ENCODE measurements around the gene RPL36.

The RPL36 gene

GRCh38 chr19:5671600-5671999, 18.5 kb upstream of the RPL36 start:
- no peak for DNase-seq (ENCODE audit: extremely low spot score)
- POLR2A ChIA-PET = no interaction called here
- TF ChIP-seq FOXM1 (IDR thresholded peaks at IDR 0.05; ENCODE audit: borderline replicate concordance) = no peak
- no peak for TF ChIP-seq FOXA1 (IDR thresholded peaks at IDR 0.05)
- no peak for TF ChIP-seq TARDBP (IDR thresholded peaks at IDR 0.05)
- TF ChIP-seq ZNF384 (IDR thresholded peaks at IDR 0.05) = no peak
- TF ChIP-seq CTBP1 (IDR thresholded peaks at IDR 0.05; ENCODE audit: borderline replicate concordance) = no peak
- no peak for TF ChIP-seq ARNT (IDR thresholded peaks at IDR 0.05)
- TF ChIP-seq ELF4 (IDR thresholded peaks at IDR 0.05) = no peak
- no peak for TF ChIP-seq NFRKB (IDR thresholded peaks at IDR 0.05)
- no peak for TF ChIP-seq LEF1 (IDR thresholded peaks at IDR 0.05; ENCODE audit: borderline replicate concordance)
- TF ChIP-seq, protein P1, sequence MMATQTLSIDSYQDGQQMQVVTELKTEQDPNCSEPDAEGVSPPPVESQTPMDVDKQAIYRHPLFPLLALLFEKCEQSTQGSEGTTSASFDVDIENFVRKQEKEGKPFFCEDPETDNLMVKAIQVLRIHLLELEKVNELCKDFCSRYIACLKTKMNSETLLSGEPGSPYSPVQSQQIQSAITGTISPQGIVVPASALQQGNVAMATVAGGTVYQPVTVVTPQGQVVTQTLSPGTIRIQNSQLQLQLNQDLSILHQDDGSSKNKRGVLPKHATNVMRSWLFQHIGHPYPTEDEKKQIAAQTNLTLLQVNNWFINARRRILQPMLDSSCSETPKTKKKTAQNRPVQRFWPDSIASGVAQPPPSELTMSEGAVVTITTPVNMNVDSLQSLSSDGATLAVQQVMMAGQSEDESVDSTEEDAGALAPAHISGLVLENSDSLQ (IDR thresholded peaks at IDR 0.05) = no peak
- TF ChIP-seq SP1 (IDR thresholded peaks at IDR 0.05) = no peak
- no peak for TF ChIP-seq FOXK2 (IDR thresholded peaks at IDR 0.05)
- TF ChIP-seq L3MBTL2 (conservative IDR thresholded peaks at IDR 0.05) = no peak
- no peak for TF ChIP-seq BHLHE40 (IDR thresholded peaks at IDR 0.05; ENCODE audit: borderline replicate concordance)
- no peak for TF ChIP-seq HDGF (IDR thresholded peaks at IDR 0.05; ENCODE audit: borderline replicate concordance)
- no peak for TF ChIP-seq SUZ12 (IDR thresholded peaks at IDR 0.05)
- CTCF ChIA-PET = interaction anchor here (1.1 kb wide), 1 partner anchor 18 kb away, joined by 4 read pairs; the partner anchor contains the start of gene RPL36

DNA sequence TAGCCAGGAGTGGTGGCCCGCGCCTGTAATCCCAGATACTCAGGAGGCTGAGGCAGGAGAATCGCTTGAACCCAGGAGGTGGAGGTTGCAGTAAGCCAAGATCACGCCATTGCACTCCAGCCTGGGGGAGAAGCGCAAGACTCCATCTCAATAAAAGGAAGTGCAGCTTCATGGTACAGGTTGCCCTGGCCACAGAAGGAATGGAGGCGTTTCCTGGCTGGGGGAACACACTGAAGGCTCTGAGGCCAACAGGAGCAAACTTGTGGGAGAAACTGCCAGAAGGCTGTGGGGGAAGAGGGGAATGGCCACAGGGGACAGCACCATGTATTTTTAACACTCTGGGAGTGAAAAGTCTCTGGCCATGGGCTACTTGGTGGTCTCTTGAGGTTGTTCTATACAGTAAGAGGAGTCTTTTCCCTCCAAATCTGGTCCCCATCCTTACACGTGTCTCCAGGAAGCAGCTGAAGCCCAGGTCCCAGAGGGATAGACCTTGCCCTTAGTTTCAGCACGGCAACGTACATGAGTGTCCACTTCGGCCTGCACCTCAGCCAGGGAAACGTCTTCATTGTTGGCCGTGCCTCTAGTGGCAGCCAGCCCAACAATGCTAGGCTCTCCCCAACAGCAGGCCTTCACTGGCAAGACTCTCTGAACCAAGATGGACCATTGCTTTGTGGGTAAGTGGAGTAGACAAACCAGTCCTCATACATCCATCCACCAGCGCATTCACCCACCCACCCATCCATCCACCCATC, 17.2 kb upstream of the RPL36 start:
- ChIA-PET POLR2A (no interaction called here), CTCF (no interaction called here)
- TF ChIP-seq SUZ12 (IDR thresholded peaks at IDR 0.05) (no peak), NFRKB (IDR thresholded peaks at IDR 0.05) (no peak), BHLHE40 (IDR thresholded peaks at IDR 0.05; ENCODE audit: borderline replicate concordance) (no peak), TARDBP (IDR thresholded peaks at IDR 0.05) (no peak), LEF1 (IDR thresholded peaks at IDR 0.05; ENCODE audit: borderline replicate concordance) (no peak), FOXK2 (IDR thresholded peaks at IDR 0.05) (no peak), ELF4 (IDR thresholded peaks at IDR 0.05) (no peak), ARNT (IDR thresholded peaks at IDR 0.05) (no peak), FOXM1 (IDR thresholded peaks at IDR 0.05; ENCODE audit: borderline replicate concordance) (no peak), ZNF384 (IDR thresholded peaks at IDR 0.05) (no peak), CTBP1 (IDR thresholded peaks at IDR 0.05; ENCODE audit: borderline replicate concordance) (no peak), L3MBTL2 (conservative IDR thresholded peaks at IDR 0.05) (no peak), SP1 (IDR thresholded peaks at IDR 0.05) (no peak), FOXA1 (IDR thresholded peaks at IDR 0.05) (no peak), HDGF (IDR thresholded peaks at IDR 0.05; ENCODE audit: borderline replicate concordance) (no peak)
- TF ChIP-seq, protein P1 (IDR thresholded peaks at IDR 0.05) = no peak
- DNase-seq (ENCODE audit: extremely low spot score) = no peak

DNA sequence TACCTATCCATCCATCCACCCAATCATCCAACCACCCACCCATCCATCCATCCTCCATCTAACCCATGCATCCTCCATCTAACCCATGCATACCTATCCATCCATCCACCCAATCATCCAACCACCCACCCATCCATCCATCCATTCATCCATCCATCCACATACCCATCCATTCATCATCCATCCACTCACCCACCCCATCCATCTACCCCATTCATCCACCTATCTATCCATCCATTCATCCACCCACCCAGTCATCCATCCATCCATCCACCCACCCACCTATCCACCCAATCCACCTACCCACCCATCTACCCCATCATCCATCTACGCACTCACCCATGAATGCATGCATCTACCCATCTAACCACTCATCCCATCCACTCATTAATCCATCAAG, 16.3 kb upstream of the RPL36 start:
- ChIA-PET CTCF (no interaction called here), POLR2A (no interaction called here)
- no peak for DNase-seq (ENCODE audit: extremely low spot score)
- TF ChIP-seq HDGF (IDR thresholded peaks at IDR 0.05; ENCODE audit: borderline replicate concordance) (no peak), FOXM1 (IDR thresholded peaks at IDR 0.05; ENCODE audit: borderline replicate concordance) (no peak), NFRKB (IDR thresholded peaks at IDR 0.05) (no peak), BHLHE40 (IDR thresholded peaks at IDR 0.05; ENCODE audit: borderline replicate concordance) (no peak), ZNF384 (IDR thresholded peaks at IDR 0.05) (no peak), FOXK2 (IDR thresholded peaks at IDR 0.05) (no peak), TARDBP (IDR thresholded peaks at IDR 0.05) (no peak), L3MBTL2 (conservative IDR thresholded peaks at IDR 0.05) (no peak), LEF1 (IDR thresholded peaks at IDR 0.05; ENCODE audit: borderline replicate concordance) (no peak), ELF4 (IDR thresholded peaks at IDR 0.05) (no peak), ARNT (IDR thresholded peaks at IDR 0.05) (no peak), SUZ12 (IDR thresholded peaks at IDR 0.05) (no peak), FOXA1 (IDR thresholded peaks at IDR 0.05) (no peak), CTBP1 (IDR thresholded peaks at IDR 0.05; ENCODE audit: borderline replicate concordance) (no peak)
- TF ChIP-seq, protein P1 (IDR thresholded peaks at IDR 0.05) = no peak

DNA sequence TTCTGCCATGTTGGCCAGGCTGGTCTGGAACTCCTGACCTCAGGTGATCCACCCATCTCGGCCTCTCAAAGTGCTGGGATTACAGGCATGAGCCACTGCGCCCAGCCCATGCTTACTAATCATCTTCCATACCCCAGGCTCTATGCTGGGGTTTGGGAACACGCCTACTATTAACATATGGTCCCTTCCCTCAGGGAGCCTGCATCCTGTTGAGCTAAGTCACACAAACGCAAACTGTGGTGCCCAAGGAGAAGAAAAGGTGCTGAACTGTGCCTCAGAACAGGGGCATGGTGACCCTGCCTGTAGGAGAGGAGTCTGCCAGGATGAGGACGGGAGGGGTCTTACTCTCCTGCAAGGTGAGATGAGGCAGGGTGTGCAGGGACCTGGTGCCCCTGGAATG, 15.4 kb upstream of the RPL36 start:
- DNase-seq (ENCODE audit: extremely low spot score) = no peak
- ChIA-PET POLR2A (interaction anchor here (2.7 kb wide), 1 partner anchor 12 kb away, joined by 8 read pairs; no protein-coding TSS in a partner anchor), CTCF (no interaction called here)
- no peak for TF ChIP-seq CTBP1 (IDR thresholded peaks at IDR 0.05; ENCODE audit: borderline replicate concordance)
- TF ChIP-seq FOXM1 (IDR thresholded peaks at IDR 0.05; ENCODE audit: borderline replicate concordance) = no peak
- no peak for TF ChIP-seq SUZ12 (IDR thresholded peaks at IDR 0.05)
- no peak for TF ChIP-seq SP1 (IDR thresholded peaks at IDR 0.05)
- no peak for TF ChIP-seq ELF4 (IDR thresholded peaks at IDR 0.05)
- TF ChIP-seq HDGF (IDR thresholded peaks at IDR 0.05; ENCODE audit: borderline replicate concordance) = no peak
- TF ChIP-seq L3MBTL2 (conservative IDR thresholded peaks at IDR 0.05) = no peak
- TF ChIP-seq, protein P1 (IDR thresholded peaks at IDR 0.05) = no peak
- no peak for TF ChIP-seq LEF1 (IDR thresholded peaks at IDR 0.05; ENCODE audit: borderline replicate concordance)
- TF ChIP-seq ARNT (IDR thresholded peaks at IDR 0.05) = no peak

All from HEK293T (cell line).